OCI-LY1 (cell line): Measurements from ENCODE around the gene SFXN2.

ENCODE experiments used
- H2AFZ ChIP-seq: fragments of 200-600 bp; sonication (generic), shearing (Covaris generic); 2 replicates; pipeline ENCODE4 v1.6.0; 2014; ENCODE audit warnings: antibody characterized with exemption, mild to moderate bottlenecking, low read length
- H3F3A ChIP-seq: fragments of 200-600 bp; sonication (generic), shearing (Covaris generic); 2 replicates; pipeline ENCODE4 v1.6.0; 2014; ENCODE audit warnings: mild to moderate bottlenecking, antibody characterized with exemption, low read length, moderate library complexity; ENCODE audit not compliant: insufficient read depth
- H3K27ac ChIP-seq: fragments of 200-600 bp; sonication (generic); 2 replicates; pipeline ENCODE4 v1.5.1; 2014; ENCODE audit warnings: low read length, mixed run types, mild to moderate bottlenecking, low read depth; ENCODE audit not compliant: poor library complexity, severe bottlenecking
- H3K27me3 ChIP-seq: fragments of 200-600 bp; sonication (generic); 2 replicates; pipeline ENCODE4 v1.6.0; 2014; ENCODE audit warnings: antibody characterized with exemption, mild to moderate bottlenecking, low read length, moderate library complexity; ENCODE audit not compliant: insufficient read depth
- H3K36me3 ChIP-seq: fragments of 200-600 bp; sonication (generic); 2 replicates; pipeline ENCODE4 v1.6.1; 2014; ENCODE audit warnings: mild to moderate bottlenecking, antibody characterized with exemption, low read length, moderate library complexity, mixed read lengths; ENCODE audit not compliant: insufficient read depth
- H3K4me1 ChIP-seq: fragments of 200-600 bp; sonication (generic); 2 replicates; pipeline ENCODE4 v1.5.1; 2014; ENCODE audit warnings: mild to moderate bottlenecking, low read length, moderate library complexity; ENCODE audit not compliant: insufficient read depth, severe bottlenecking
- H3K4me2 ChIP-seq: fragments of 200-600 bp; sonication (generic), shearing (Covaris generic); 2 replicates; pipeline ENCODE4 v1.6.1; 2014; ENCODE audit warnings: low read length
- H3K4me3 ChIP-seq: fragments of 200-600 bp; sonication (generic); 2 replicates; pipeline ENCODE4 v1.5.1; 2014; ENCODE audit warnings: low read length, low read depth, mild to moderate bottlenecking, mixed read lengths; ENCODE audit not compliant: poor library complexity, severe bottlenecking
- H3K79me2 ChIP-seq: fragments of 200-600 bp; shearing (Covaris generic); 2 replicates; pipeline ENCODE4 v1.6.1; 2016; ENCODE audit warnings: mixed run types, low read length, mixed read lengths; ENCODE audit not compliant: insufficient read depth
- H3K9ac ChIP-seq: fragments of 200-600 bp; sonication (generic), shearing (Covaris generic); 2 replicates; pipeline ENCODE4 v1.6.1; 2014; ENCODE audit warnings: mild to moderate bottlenecking, low read length, mixed read lengths
- H3K9me2 ChIP-seq: fragments of 200-600 bp; sonication (generic), shearing (Covaris generic); 2 replicates; pipeline ENCODE4 v1.6.1; 2014; ENCODE audit warnings: low read depth, mild to moderate bottlenecking, low read length, mixed read lengths
- H3K9me3 ChIP-seq: fragments of 200-600 bp; shearing (Covaris generic); 2 replicates; pipeline ENCODE4 v1.6.1; 2014; ENCODE audit warnings: low read length, mixed read lengths
- H4K20me1 ChIP-seq: fragments of 200-600 bp; sonication (generic), shearing (Covaris generic); 2 replicates; pipeline ENCODE4 v1.6.0; 2016; ENCODE audit warnings: mild to moderate bottlenecking, low read length; ENCODE audit not compliant: insufficient read depth
- CTCF ChIP-seq: fragments of 200-600 bp; sonication (generic), shearing (Covaris generic); IDR thresholded peaks from 2 replicates; pipeline ENCODE4 v1.5.1; 2017; ENCODE audit warnings: mild to moderate bottlenecking, antibody characterized with exemption, low read length, moderate library complexity, mixed read lengths
- EZH2 ChIP-seq: fragments of 200-600 bp; sonication (generic), shearing (Covaris generic); IDR thresholded peaks from 2 replicates; pipeline ENCODE4 v1.8.0; 2017; ENCODE audit warnings: borderline replicate concordance, mixed run types, mild to moderate bottlenecking, antibody characterized with exemption, low read length, moderate library complexity, mixed read lengths

SFXN2 gene

DNA sequence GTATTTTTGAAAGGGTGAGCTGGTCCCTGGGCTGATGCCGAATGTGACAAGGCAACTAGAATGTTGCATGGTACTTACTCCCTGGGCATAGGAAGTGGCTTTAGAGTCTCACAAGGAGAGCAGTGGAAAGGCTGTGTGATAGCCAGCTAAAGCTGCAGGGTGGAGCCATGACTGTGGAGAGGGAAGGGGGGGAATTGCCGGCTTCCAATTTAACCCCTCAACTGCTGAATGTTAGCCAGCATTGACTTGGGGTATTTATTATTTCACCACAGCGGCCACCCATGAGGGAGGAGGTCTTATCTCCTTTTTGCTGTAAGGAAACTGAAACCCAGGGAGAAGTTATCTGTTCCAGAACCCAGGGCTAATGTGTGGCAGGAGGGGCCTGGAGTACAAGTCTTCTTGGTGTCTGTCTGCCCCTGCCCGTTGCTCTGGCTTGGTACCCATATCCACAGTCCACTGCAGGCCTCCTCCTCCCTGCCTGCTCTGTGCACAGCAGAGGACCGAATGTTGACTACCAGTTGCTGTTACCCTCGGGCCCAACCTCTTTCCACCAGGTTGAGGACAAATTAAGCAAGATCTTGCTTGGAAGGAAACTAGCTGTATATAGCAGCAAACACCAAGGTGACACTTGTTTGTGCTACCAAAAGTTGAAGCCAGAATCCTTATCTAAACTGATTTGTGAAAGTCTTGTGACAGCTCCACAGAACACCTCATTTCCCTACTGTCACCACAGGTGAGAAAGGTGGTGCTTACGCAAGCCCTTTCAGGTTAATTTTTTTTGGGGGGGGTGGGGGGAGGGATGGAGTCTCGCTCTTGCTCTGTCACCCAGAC, 66.9 kb downstream of the SFXN2 start:
- no peak overlapping the region for H3K9ac ChIP-seq
- TF ChIP-seq EZH2 (no peak), CTCF (no peak)

DNA sequence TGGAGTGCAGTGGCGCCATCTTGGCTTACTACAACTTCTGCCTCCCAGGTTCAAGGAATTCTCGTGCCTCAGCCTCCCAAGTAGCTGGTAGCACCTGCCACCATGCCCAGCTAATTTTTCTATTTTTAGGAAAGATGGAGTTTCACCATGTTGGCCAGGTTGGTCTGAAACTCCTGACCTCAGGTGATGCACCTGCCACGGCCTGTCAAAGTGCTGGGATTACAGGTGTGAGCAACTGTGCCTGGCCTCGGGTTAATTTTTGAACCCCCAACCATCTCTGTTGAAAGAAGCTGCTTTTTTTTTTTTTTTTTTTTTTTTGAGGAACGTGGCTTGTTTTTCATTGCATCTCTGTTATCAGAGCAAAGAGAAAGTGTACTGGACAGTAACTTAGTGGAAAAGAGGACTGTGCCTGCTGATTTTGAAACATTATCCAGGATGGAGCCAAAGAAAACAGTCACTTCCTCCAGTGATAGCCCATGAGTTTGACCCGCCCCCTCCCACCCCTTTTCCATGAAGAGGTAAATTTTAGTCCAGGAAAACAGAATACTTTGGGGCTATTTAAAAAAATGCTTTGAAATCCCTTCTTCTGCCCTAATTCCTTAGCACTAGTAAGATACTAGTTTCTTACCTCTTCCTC, 67.6 kb downstream of the SFXN2 start:
- H2AFZ ChIP-seq: no peak overlapping the region
- no peaks in the 10 kb centered on the region for H3K9me2 ChIP-seq
- no peak overlapping the region for H3K9ac ChIP-seq
- H4K20me1 ChIP-seq: no peaks in the 10 kb centered on the region
- no peaks in the 10 kb centered on the region for H3F3A ChIP-seq
- no peaks in the 10 kb centered on the region for H3K79me2 ChIP-seq
- no peak for TF ChIP-seq CTCF
- TF ChIP-seq EZH2: no peak
- no peaks in the 10 kb centered on the region for H3K9me3 ChIP-seq
- H3K4me1 ChIP-seq: no peaks in the 10 kb centered on the region
- no peak overlapping the region for H3K4me2 ChIP-seq
- no peaks in the 10 kb centered on the region for H3K27me3 ChIP-seq
- no peak overlapping the region for H3K4me3 ChIP-seq
- H3K27ac ChIP-seq: no peak overlapping the region
- no peaks in the 10 kb centered on the region for H3K36me3 ChIP-seq

More for the DNA sequence above, 66.9 kb downstream of the SFXN2 start:
- Histone ChIP-seq H3K79me2 (no peaks in the 10 kb centered on the region), H3K4me3 (no peak overlapping the region), H3K9me3 (no peaks in the 10 kb centered on the region), H3K4me2 (no peak overlapping the region), H3K27ac (no peak overlapping the region), H3K9me2 (no peaks in the 10 kb centered on the region), H3F3A (no peaks in the 10 kb centered on the region), H4K20me1 (no peaks in the 10 kb centered on the region), H3K36me3 (no peaks in the 10 kb centered on the region), H3K4me1 (peaks cover 7% of the 10 kb centered on the region), H2AFZ (no peak overlapping the region), H3K27me3 (no peaks in the 10 kb centered on the region)

DNA sequence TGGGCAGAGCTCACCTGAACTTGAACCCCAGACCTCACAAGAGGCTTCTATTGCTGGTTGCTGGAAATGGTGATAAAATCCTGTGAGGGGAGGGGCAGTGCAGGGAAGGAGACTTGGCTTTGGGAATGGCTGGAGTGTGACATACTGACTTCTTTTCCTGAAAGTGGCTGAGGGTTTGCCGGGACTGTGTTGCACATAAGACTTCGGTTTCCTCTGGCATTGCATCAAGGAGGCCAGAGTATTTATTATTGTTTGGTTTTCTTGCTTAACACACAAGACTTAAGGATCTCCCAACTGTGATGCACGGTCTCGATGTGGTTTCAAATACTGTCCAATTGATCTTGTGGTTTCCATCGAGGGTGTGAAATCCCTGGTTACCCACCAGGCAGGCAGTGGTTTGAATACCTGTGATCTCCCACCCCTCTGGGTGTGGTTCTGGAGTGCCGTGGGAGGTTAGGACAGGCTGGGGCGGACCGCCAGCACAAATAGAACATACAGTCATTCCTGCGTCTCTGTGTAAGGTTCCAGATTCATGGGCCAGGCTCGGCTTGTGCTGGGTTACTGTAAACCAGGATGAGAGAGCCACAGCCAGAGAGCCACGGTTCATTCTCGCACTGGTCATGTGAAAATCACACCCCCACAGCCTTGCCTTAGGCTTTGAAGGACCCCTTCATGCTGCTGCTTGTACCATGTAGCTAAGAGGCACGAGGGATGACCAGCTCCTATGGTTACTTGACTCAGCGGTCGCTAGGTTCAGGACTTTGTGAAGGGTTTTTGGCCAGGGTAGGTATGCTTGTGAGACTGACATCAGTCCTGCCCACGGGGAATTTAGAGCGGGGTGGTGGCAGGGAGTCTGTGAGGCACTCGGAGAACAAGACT, 68.5 kb downstream of the SFXN2 start:
- no peak overlapping the region for H2AFZ ChIP-seq
- H3K79me2 ChIP-seq: no peaks in the 10 kb centered on the region
- no peak for TF ChIP-seq EZH2
- TF ChIP-seq CTCF: no peak
- H3K9me2 ChIP-seq: no peaks in the 10 kb centered on the region
- no peaks in the 10 kb centered on the region for H4K20me1 ChIP-seq
- no peak overlapping the region for H3K27ac ChIP-seq
- no peaks in the 10 kb centered on the region for H3K9me3 ChIP-seq
- no peaks in the 10 kb centered on the region for H3K4me1 ChIP-seq
- H3K4me3 ChIP-seq: no peak overlapping the region
- no peak overlapping the region for H3K9ac ChIP-seq
- H3F3A ChIP-seq: no peaks in the 10 kb centered on the region
- H3K36me3 ChIP-seq: no peaks in the 10 kb centered on the region
- H3K27me3 ChIP-seq: no peaks in the 10 kb centered on the region
- no peak overlapping the region for H3K4me2 ChIP-seq
